Suprapubic skin (tissue), 4 donors: ENCODE data around the gene TMEM170B.

Experiments used
- EP300 ChIP-seq: sonication (generic); formaldehyde crosslinking; IDR thresholded peaks from one replicate; pipeline ENCODE4 v1.6.1; 2017; ENCODE audit warnings: antibody characterized with exemption
- POLR2A ChIP-seq, 2 donors: fragments of 450-650 bp; IDR thresholded peaks; one replicate each; pipeline ENCODE4 v1.6.1; 2017; ENCODE audit warnings: antibody characterized with exemption in 2 of 2, mild to moderate bottlenecking in 2 of 2, moderate library complexity in 2 of 2
- POLR2AphosphoS5 ChIP-seq, 3 donors: sonication (generic); formaldehyde crosslinking; IDR thresholded peaks; one replicate each; pipeline ENCODE4 v1.6.1; 2017; ENCODE audit warnings: antibody characterized with exemption in 3 of 3
- TF ChIP-seq, protein P1 (sequence below), 2 donors: fragments of 200-600 bp in 1 of 2; fragments of 450-650 bp in 1 of 2; sonication (generic) in 1 of 2; IDR thresholded peaks; one replicate each; pipeline ENCODE4 v1.5.1; 2016 to 2019; ENCODE audit warnings: antibody characterized with exemption in 2 of 2, mild to moderate bottlenecking in 1 of 2, moderate library complexity in 1 of 2

DNA sequence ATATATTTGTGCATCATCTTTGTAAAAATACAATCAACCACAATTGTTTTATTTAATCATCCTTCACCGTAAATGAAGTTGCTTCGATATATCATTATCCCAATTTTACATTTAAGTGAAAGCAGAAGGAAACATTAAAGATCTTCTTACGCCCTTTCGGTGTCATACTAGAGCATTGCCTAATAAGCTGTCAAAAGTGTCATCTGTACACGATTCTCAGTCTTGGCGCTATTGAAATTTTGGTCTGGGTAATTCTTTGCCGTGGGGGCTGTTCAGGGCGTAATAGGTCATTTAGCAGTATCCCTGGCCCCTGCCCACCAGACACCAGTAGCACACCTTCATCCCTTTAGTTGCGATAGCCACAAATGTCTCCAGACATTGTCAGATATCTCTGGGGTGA is 40.4 kb upstream of the TMEM170B start:
- TF ChIP-seq POLR2A (IDR thresholded peaks at IDR 0.05) (no peak), EP300 (no peak), POLR2AphosphoS5 (IDR thresholded peaks at IDR 0.05) (no peak)
- TF ChIP-seq, protein P1, sequence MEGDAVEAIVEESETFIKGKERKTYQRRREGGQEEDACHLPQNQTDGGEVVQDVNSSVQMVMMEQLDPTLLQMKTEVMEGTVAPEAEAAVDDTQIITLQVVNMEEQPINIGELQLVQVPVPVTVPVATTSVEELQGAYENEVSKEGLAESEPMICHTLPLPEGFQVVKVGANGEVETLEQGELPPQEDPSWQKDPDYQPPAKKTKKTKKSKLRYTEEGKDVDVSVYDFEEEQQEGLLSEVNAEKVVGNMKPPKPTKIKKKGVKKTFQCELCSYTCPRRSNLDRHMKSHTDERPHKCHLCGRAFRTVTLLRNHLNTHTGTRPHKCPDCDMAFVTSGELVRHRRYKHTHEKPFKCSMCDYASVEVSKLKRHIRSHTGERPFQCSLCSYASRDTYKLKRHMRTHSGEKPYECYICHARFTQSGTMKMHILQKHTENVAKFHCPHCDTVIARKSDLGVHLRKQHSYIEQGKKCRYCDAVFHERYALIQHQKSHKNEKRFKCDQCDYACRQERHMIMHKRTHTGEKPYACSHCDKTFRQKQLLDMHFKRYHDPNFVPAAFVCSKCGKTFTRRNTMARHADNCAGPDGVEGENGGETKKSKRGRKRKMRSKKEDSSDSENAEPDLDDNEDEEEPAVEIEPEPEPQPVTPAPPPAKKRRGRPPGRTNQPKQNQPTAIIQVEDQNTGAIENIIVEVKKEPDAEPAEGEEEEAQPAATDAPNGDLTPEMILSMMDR (IDR thresholded peaks at IDR 0.05) = no peak
